SHP77 treated with DMSO at 0.1 percent for 48 hours (cell line): ENCODE measurements around the gene ZNF674.
"Not testable (repeated sequence)": the region's sequence is repeated elsewhere in the genome, so short reads cannot be mapped to it uniquely, and the experiment has no call there.

ENCODE experiments used
- DNase-seq: peaks from one replicate; lab custom pipeline; 2025; lab: John Stamatoyannopoulos, UW

The ZNF674 gene

DNA sequence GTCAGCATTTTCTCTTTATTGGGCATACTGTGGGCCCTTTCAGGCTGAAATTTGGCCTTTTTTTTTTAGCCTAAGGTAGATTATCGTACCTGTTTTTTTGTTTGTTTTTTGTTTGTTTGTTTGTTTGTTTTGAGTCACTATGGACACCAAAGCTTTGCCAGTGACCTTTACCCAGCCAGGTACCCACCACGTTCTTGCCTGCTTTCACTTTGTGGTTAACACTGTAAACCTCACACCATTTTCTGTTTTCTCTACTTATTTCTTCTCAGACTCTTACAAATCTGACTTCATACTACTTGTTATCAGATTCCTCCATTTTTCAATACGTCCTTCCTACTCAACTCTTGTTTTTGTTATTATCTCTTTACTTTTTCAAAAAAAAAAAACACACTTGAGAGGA is 81.5 kb downstream of the ZNF674 start:
- no peak for DNase-seq

DNA sequence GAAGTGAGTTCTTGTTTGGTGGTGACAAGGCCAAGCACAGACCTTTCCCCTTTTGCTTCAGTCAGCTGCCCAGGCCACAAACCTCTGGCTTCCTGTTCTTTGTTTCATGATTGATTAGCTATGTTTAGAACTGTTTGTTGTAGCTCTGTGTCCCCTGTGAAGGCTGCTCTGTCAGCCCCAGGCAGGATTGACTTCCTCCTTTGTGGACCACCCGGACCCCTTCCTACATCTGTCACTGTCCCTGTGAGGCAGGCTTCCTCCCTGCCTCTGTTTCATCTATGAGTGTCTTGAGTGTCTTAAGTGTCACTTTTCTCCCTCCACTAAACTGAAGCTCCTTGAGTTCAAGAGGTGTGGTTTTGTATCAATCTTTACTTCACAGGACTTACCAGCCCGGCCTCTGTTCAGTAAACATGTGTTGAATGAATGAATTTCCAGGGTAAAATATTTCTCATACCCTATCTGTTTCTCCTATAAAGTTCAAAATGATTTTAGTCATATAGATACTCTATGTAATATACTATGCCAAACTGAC is 83.5 kb downstream of the ZNF674 start:
- DNase-seq, result no peak

DNA sequence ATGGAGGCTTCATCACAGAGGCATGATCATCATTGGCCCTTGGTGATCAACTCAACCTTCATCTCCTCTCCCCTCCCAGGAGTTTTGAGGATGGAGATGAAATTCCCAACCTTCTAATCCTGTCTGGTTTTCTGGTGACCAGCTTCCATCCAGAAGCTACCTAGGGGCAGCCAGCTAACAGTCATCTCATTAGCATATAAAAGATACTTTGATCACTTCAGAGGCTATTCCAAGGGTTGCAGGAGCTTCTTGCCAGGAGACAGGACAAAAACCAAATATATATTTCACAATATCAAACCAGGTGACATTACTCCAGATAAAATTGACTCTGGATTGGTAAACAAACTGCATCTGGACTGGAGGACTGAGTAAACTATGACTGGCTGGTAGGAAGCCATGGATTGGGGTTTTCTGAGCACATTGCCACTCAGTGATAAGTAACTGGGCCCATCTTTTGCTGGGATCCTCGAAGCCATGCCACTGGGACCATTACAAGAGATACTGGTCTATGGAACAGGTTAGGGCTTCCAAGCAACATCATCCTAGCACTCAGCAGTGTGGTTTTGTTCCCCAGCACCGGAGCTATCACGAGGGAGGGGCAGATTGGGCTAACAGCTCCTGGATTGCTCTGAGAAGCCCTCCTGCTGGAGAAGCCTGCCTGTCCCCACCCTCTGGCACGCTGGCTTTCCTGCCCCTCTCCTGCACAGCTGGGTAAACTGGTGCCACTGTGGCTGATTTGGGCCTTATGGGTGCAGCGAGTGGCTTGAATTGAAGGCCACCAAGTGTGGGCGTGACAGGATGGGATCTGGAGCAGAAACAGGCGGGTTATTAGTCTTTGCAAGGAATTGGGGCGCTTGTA is 84.2 kb downstream of the ZNF674 start:
- DNase-seq, result not testable (repeated sequence)

DNA sequence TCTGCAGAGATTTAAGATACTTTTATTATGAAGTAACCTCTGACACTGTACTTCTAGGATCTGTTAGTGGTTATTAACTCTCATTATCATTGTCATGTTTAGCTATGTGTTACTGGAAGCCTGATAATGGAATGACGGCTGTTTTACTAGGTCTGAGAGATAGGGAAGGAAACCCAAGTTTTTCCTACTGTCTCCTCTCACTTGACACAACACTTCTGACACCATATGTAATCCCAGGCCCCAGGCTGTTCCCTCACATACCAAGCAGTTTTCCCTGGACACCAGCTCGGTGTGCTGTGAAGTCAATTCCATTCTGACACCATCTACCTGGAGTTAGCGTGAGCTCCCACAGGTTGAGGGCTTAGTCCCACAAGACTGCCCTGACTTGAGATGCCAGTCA is 85.6 kb downstream of the ZNF674 start:
- no peak for DNase-seq

DNA sequence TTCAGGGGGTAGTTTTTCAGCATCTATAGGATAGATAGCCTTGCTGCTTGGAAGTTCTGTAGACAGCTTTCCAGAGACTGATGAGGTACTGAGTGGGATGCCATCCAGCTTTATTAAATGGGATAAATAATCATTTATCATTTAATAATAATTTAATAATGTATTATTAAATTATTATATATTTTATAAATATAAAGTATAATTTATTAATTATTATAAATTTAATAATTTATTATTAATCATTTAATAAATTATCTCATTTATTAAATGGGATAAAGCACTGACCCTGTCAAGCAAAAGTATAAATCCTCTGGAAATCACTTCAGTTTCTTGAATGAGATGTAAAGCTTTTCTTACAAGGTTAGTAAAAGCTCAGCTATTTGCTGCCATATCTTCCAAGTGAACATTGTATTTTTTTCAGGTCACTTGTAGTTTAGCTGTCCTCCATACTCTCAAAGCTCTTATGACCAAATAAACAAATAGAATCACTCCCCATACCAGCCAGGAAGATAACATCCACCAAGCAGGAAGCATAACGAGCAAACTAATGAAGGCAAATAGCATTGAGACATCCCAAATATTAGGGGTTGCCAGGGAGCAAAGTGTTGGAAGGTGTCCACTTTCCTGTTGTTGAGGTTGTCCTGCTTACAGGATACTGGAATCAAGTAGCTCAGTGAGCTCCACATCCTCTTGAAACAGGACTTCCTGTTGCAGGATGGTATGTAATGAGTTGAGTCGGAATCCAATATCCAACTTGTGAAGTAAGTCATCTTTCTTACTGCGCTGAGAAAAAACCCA is 88.9 kb downstream of the ZNF674 start:
- no peak for DNase-seq
